Common myeloid progenitor, CD34-positive (primary cell): ENCODE data around the gene FBXL4.

ENCODE experiments used
- CTCF ChIA-PET: fragments of 350-600 bp; sonication (Branson Sonifier 250); formaldehyde crosslinking; loops from one replicate; lab custom pipeline; 2021; ENCODE audit warnings: antibody characterized with exemption; lab: Charles Lee
- POLR2A ChIA-PET: fragments of 350-600 bp; sonication (Branson Sonifier 250); formaldehyde crosslinking; loops from one replicate; lab custom pipeline; 2021; ENCODE audit warnings: antibody characterized with exemption; lab: Charles Lee
- DNase-seq, 3 donors: peaks; one replicate each; pipeline versions ENCODE4 v3.0.0 to v3.0.0-alpha.2; 2013
- H3K27ac ChIP-seq, 2 experiments: 1 replicate in 1 of 2; 2 replicates in 1 of 2; pipeline ENCODE4 v1.7.0; 2013; ENCODE audit warnings: inconsistent platforms in 2 of 2, low read length in 2 of 2, mild to moderate bottlenecking in 2 of 2, low read depth in 1 of 2, moderate library complexity in 1 of 2; ENCODE audit not compliant: severe bottlenecking in 2 of 2, insufficient read depth in 1 of 2, poor library complexity in 1 of 2
- H3K27me3 ChIP-seq, 5 experiments: replicated peaks in 2 of 5; 1 replicate in 3 of 5; 2 replicates in 2 of 5; pipeline versions ENCODE4 v1.6.1 to v1.7.0; 2013; ENCODE audit warnings: low read length in 4 of 5, mild to moderate bottlenecking in 2 of 5, moderate library complexity in 2 of 5, inconsistent platforms in 1 of 5; ENCODE audit not compliant: insufficient read depth in 5 of 5, control insufficient read depth in 4 of 5
- H3K36me3 ChIP-seq, 4 experiments: 1 replicate in 2 of 4; 2 replicates in 2 of 4; pipeline versions ENCODE4 v1.6.1 to v1.7.0; 2013; ENCODE audit warnings: low read length in 3 of 4, control low read depth in 1 of 4, mild to moderate bottlenecking in 1 of 4; ENCODE audit not compliant: control insufficient read depth in 4 of 4, insufficient read depth in 4 of 4
- H3K4me1 ChIP-seq, 4 experiments: 1 replicate in 3 of 4; 2 replicates in 1 of 4; pipeline versions ENCODE4 v1.6.1 to v1.7.1; 2013; ENCODE audit warnings: low read length in 3 of 4, mild to moderate bottlenecking in 3 of 4, control low read depth in 1 of 4, inconsistent platforms in 1 of 4, moderate library complexity in 1 of 4; ENCODE audit not compliant: control insufficient read depth in 4 of 4, insufficient read depth in 4 of 4; ENCODE audit errors: control extremely low read depth in 1 of 4
- H3K4me3 ChIP-seq, 7 experiments: 1 replicate in 4 of 7; 2 replicates in 3 of 7; pipeline versions ENCODE4 v1.5.1 to v1.7.0; 2013; ENCODE audit warnings: mild to moderate bottlenecking in 7 of 7, low read length in 6 of 7, moderate library complexity in 6 of 7, inconsistent platforms in 2 of 7, low read depth in 2 of 7, control low read depth in 1 of 7; ENCODE audit not compliant: insufficient read depth in 4 of 7, control insufficient read depth in 1 of 7; ENCODE audit errors: extremely low read depth in 1 of 7
- H3K9me3 ChIP-seq, 5 experiments: 1 replicate in 4 of 5; 2 replicates in 1 of 5; pipeline versions ENCODE4 v1.6.1 to v1.7.1; 2013; ENCODE audit warnings: low read length in 4 of 5, mild to moderate bottlenecking in 2 of 5, inconsistent platforms in 1 of 5, low read depth in 1 of 5, moderate library complexity in 1 of 5; ENCODE audit not compliant: control insufficient read depth in 4 of 5, insufficient read depth in 2 of 5; ENCODE audit errors: control extremely low read depth in 1 of 5
- WGBS: methylation state at CpG from one replicate; pipeline ENCODE4 v1.1.5; 2013; ENCODE audit not compliant: insufficient coverage; 5-methylcytosine and 5-hydroxymethylcytosine counted together

Gene FBXL4

GRCh38 chr6:98981473-98981872, 33.7 kb upstream of the FBXL4 start:
- H3K4me1 ChIP-seq, result peaks cover 0 to 4% (median 2%) of the 10 kb centered on the region in 4 experiments
- WGBS, result no CpG with 5 or more reads among the region's 1 CpG
- CTCF ChIA-PET, result interaction anchor here (1.1 kb wide), 1 partner anchor 11 kb away, joined by 4 read pairs; no protein-coding TSS in a partner anchor
- POLR2A ChIA-PET, result no interaction called here
- no peaks in the 10 kb centered on the region for H3K27me3 ChIP-seq
- DNase-seq, result no peak
- H3K36me3 ChIP-seq, result no peaks in the 10 kb centered on the region
- no peak overlapping the region for H3K27ac ChIP-seq
- no peak overlapping the region for H3K4me3 ChIP-seq
- no peaks in the 10 kb centered on the region for H3K9me3 ChIP-seq

GRCh38 chr6:98980819-98981218, 33.1 kb upstream of the FBXL4 start:
- Histone ChIP-seq H3K9me3 (no peaks in the 10 kb centered on the region), H3K4me1 (peaks cover 0 to 4% (median 2%) of the 10 kb centered on the region in 4 experiments), H3K27me3 (no peaks in the 10 kb centered on the region), H3K36me3 (no peaks in the 10 kb centered on the region), H3K27ac (no peak overlapping the region), H3K4me3 (no peak overlapping the region)
- DNase-seq, result no peak
- WGBS, result 100% methylated on average over 2 of the region's 2 CpGs
- ChIA-PET POLR2A (no interaction called here), CTCF (interaction anchor here (1.1 kb wide), 1 partner anchor 11 kb away, joined by 4 read pairs; no protein-coding TSS in a partner anchor)

- no peak overlapping the region for H3K27ac ChIP-seq
These were observed 30.0 kb upstream of the FBXL4 start for GRCh38 chr6:98977671-98978292.

GRCh38 chr6:98976674-98977385, 29.1 kb upstream of the FBXL4 start:
- WGBS, result 64% methylated on average over 1 of the region's 4 CpGs
- Histone ChIP-seq H3K36me3 (no peaks in the 10 kb centered on the region), H3K9me3 (no peaks in the 10 kb centered on the region), H3K4me1 (peaks cover 0 to 9% (median 2%) of the 10 kb centered on the region in 4 experiments), H3K27ac (no peak overlapping the region), H3K4me3 (no peak overlapping the region), H3K27me3 (no peaks in the 10 kb centered on the region)
- ChIA-PET POLR2A (no interaction called here), CTCF (no interaction called here)
- peak in 1 of 3 donors; percentile 9 for DNase-seq

More at GRCh38 chr6:98977671-98978292, 30.0 kb upstream of the FBXL4 start:
- Histone ChIP-seq H3K9me3 (no peaks in the 10 kb centered on the region), H3K36me3 (no peaks in the 10 kb centered on the region), H3K4me1 (peaks cover 0 to 9% (median 2%) of the 10 kb centered on the region in 4 experiments), H3K27me3 (no peaks in the 10 kb centered on the region), H3K4me3 (no peak overlapping the region)
- DNase-seq, result no peak
- CTCF ChIA-PET, result interaction anchor here (0.6 to 1.3 kb wide), 4 partner anchors 8 to 919 kb away, joined by 3 read pairs; no protein-coding TSS in a partner anchor
- POLR2A ChIA-PET, result no interaction called here
- whole genome bisulfite sequencing, result 86% methylated on average over 1 of the region's 2 CpGs

- CTCF ChIA-PET, result interaction anchor here (0.7 to 1.0 kb wide), 2 partner anchors 23 to 40 kb away, joined by 3 to 4 read pairs; no protein-coding TSS in a partner anchor
These were observed 27.7 kb upstream of the FBXL4 start for GRCh38 chr6:98975421-98975820.

GRCh38 chr6:98974309-98974708, 26.6 kb upstream of the FBXL4 start:
- peak in 2 of 3 donors; percentile 14 to 36 for DNase-seq
- Histone ChIP-seq H3K36me3 (no peaks in the 10 kb centered on the region), H3K4me3 (no peak overlapping the region), H3K9me3 (no peaks in the 10 kb centered on the region), H3K4me1 (peaks cover 0 to 9% (median 2%) of the 10 kb centered on the region in 4 experiments), H3K27ac (no peak overlapping the region), H3K27me3 (no peaks in the 10 kb centered on the region)
- CTCF ChIA-PET, result interaction anchor here (0.6 to 1.0 kb wide), 2 partner anchors 25 to 1386 kb away, joined by 3 to 4 read pairs; no protein-coding TSS in a partner anchor
- POLR2A ChIA-PET, result no interaction called here

More at GRCh38 chr6:98975421-98975820, 27.7 kb upstream of the FBXL4 start:
- Histone ChIP-seq H3K27me3 (no peaks in the 10 kb centered on the region), H3K27ac (no peak overlapping the region), H3K9me3 (no peaks in the 10 kb centered on the region), H3K4me1 (peaks cover 0 to 9% (median 2%) of the 10 kb centered on the region in 4 experiments), H3K36me3 (no peaks in the 10 kb centered on the region), H3K4me3 (no peak overlapping the region)
- peak in 2 of 3 donors; percentile 50 to 57 for DNase-seq
- POLR2A ChIA-PET, result no interaction called here
- 100% methylated on average over 1 of the region's 2 CpGs for WGBS

- POLR2A ChIA-PET, result no interaction called here
- no peak overlapping the region for H3K27ac ChIP-seq
- CTCF ChIA-PET, result no interaction called here
- DNase-seq, result no peak
- WGBS, result 89% methylated on average over 1 of the region's 1 CpG
- peaks cover 0 to 4% (median under 1%) of the 10 kb centered on the region in 5 experiments for H3K9me3 ChIP-seq
- no peaks in the 10 kb centered on the region for H3K36me3 ChIP-seq
- H3K4me3 ChIP-seq, result no peak overlapping the region
- H3K4me1 ChIP-seq, result peaks cover 0 to 9% (median under 1%) of the 10 kb centered on the region in 4 experiments
- no peaks in the 10 kb centered on the region for H3K27me3 ChIP-seq
These were observed 25.8 kb upstream of the FBXL4 start for GRCh38 chr6:98973571-98973970.
